Measurements from ENCODE around the gene TMEM242. TPM values are rescaled to one million over a fixed set of nuclear protein-coding genes. Genes with fewer than 3 reads are reported as not detected.

TMEM242 gene
- total RNA-seq, 6 experiments from 2014 or later = 9.4 to 12.8 (median 10.8) TPM

- TF ChIP-seq CTCF (IDR thresholded peaks at IDR 0.05) = no peak
- Mint-ChIP-seq H3K36me3 (ENCODE audit: low read depth) (peaks cover 10% of the 10 kb centered on the region; the same call in 1 of the 2 replicates), H3K4me3 (no peak overlapping the region), H3K9me3 (no peaks in the 10 kb centered on the region), H3K27me3 (ENCODE audit: insufficient read depth) (no peaks in the 10 kb centered on the region), H3K27ac (no peak overlapping the region), H3K4me1 (ENCODE audit: low read depth) (0 out of 2 replicates have a peak, but pooled peaks cover 4% of the 10 kb centered on the region)
- DNase-seq = no peak
Observed at GRCh38 chr6:157302736-157303135, 20.6 kb downstream of the TMEM242 start.

GRCh38 chr6:157300436-157300835 is 22.9 kb downstream of the TMEM242 start:
- H3K36me3 Mint-ChIP-seq (ENCODE audit: low read depth) = peaks cover 10% of the 10 kb centered on the region; the same call in 1 of the 2 replicates
- no peaks in the 10 kb centered on the region for H3K27me3 Mint-ChIP-seq (ENCODE audit: insufficient read depth)
- no peak overlapping the region for H3K4me3 Mint-ChIP-seq
- H3K9me3 Mint-ChIP-seq = no peaks in the 10 kb centered on the region
- no peak overlapping the region for H3K27ac Mint-ChIP-seq
- TF ChIP-seq CTCF (IDR thresholded peaks at IDR 0.05) = no peak
- H3K4me1 Mint-ChIP-seq (ENCODE audit: low read depth) = 0 out of 2 replicates have a peak, but pooled peaks cover 4% of the 10 kb centered on the region
- no peak for DNase-seq

GRCh38 chr6:157300006-157300405 is 23.3 kb downstream of the TMEM242 start:
- Mint-ChIP-seq H3K36me3 (ENCODE audit: low read depth) (peaks cover 10% of the 10 kb centered on the region; the same call in 1 of the 2 replicates), H3K4me1 (ENCODE audit: low read depth) (0 out of 2 replicates have a peak, but pooled peaks cover 4% of the 10 kb centered on the region), H3K27me3 (ENCODE audit: insufficient read depth) (no peaks in the 10 kb centered on the region), H3K4me3 (no peak overlapping the region), H3K27ac (no peak overlapping the region), H3K9me3 (no peaks in the 10 kb centered on the region)
- no peak for TF ChIP-seq CTCF (IDR thresholded peaks at IDR 0.05)
- no peak for DNase-seq

- TF ChIP-seq CTCF (IDR thresholded peaks at IDR 0.05) = no peak
- Mint-ChIP-seq H3K27me3 (ENCODE audit: insufficient read depth) (no peaks in the 10 kb centered on the region), H3K27ac (no peak overlapping the region), H3K4me1 (ENCODE audit: low read depth) (0 out of 2 replicates have a peak, but pooled peaks cover 3% of the 10 kb centered on the region), H3K4me3 (no peak overlapping the region), H3K36me3 (ENCODE audit: low read depth) (peaks cover 10% of the 10 kb centered on the region; the same call in 1 of the 2 replicates), H3K9me3 (no peaks in the 10 kb centered on the region)
- DNase-seq = no peak
Observed at GRCh38 chr6:157298216-157298724, 25.0 kb downstream of the TMEM242 start.

GRCh38 chr6:157294654-157295053 is 28.7 kb downstream of the TMEM242 start:
- H3K4me1 Mint-ChIP-seq (ENCODE audit: low read depth) = no peaks in the 10 kb centered on the region

More at GRCh38 chr6:157294654-157295053, 28.7 kb downstream of the TMEM242 start:
- H3K4me3 Mint-ChIP-seq = no peak overlapping the region
- peaks cover 10% of the 10 kb centered on the region; the same call in 1 of the 2 replicates for H3K36me3 Mint-ChIP-seq (ENCODE audit: low read depth)
- DNase-seq = no peak
- no peak for TF ChIP-seq CTCF (IDR thresholded peaks at IDR 0.05)
- H3K9me3 Mint-ChIP-seq = no peaks in the 10 kb centered on the region
- no peak overlapping the region for H3K27ac Mint-ChIP-seq
- no peaks in the 10 kb centered on the region for H3K27me3 Mint-ChIP-seq (ENCODE audit: insufficient read depth)

Data from HFFc6 (cell line).